ENCODE measurements around the gene ANK3.

DNA sequence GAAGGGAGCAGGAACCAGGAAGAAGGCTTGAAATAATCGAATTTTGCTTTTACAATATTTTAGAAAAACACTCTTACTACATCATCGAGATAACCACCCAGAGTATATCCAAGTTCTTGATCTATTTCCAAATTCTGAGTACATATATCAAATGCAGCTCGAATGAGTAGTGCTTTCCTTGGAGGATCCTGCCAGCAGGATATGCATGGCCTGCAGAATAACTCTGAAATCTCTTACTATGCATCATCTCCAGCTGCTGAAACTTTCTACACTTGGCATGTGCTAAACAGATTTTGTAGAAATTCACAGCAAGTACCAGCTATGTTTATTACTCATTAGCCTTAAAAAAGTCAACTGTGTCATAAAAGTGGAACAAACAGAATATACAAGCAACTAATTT, 44.0 kb upstream of the ANK3 start:
- TF ChIP-seq EZH2phosphoT487 (IDR thresholded peaks at IDR 0.05; ENCODE audit: low read length) = no peak
- TF ChIP-seq, protein P1, sequence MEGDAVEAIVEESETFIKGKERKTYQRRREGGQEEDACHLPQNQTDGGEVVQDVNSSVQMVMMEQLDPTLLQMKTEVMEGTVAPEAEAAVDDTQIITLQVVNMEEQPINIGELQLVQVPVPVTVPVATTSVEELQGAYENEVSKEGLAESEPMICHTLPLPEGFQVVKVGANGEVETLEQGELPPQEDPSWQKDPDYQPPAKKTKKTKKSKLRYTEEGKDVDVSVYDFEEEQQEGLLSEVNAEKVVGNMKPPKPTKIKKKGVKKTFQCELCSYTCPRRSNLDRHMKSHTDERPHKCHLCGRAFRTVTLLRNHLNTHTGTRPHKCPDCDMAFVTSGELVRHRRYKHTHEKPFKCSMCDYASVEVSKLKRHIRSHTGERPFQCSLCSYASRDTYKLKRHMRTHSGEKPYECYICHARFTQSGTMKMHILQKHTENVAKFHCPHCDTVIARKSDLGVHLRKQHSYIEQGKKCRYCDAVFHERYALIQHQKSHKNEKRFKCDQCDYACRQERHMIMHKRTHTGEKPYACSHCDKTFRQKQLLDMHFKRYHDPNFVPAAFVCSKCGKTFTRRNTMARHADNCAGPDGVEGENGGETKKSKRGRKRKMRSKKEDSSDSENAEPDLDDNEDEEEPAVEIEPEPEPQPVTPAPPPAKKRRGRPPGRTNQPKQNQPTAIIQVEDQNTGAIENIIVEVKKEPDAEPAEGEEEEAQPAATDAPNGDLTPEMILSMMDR (IDR thresholded peaks at IDR 0.05; ENCODE audit: low read length) = no peak

Data from MM.1S (cell line).